Measurements from ENCODE around the gene KCNF1. TPM values are rescaled to one million over a fixed set of nuclear protein-coding genes. Genes with fewer than 3 reads are reported as not detected.

KCNF1 gene
- total and polyA plus RNA-seq, 10 of the 15 experiments (the other 5 are each of a cell fraction or from before 2014, with no cell fraction given): not detected

DNA sequence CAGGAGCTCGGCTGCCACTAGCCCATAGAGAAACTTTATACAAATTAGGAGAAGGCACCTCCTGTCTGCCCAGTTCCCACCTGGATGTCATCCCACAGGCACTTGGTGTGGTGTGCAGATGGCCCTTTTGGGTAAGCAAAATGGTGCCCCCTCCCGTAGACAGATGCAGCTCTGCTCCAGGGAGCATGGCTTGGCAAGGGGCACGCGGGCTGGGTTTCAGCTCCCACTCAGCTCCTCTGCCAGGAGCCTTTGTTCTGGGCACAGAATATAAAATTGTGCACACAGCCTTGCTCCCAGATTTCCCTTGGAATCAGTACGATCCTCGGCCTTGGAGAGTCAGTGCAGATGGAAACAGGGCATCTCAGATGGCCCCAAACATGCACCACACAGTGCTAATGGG is 20.3 kb upstream of the KCNF1 start (continued):
- TF ChIP-seq, protein P1, sequence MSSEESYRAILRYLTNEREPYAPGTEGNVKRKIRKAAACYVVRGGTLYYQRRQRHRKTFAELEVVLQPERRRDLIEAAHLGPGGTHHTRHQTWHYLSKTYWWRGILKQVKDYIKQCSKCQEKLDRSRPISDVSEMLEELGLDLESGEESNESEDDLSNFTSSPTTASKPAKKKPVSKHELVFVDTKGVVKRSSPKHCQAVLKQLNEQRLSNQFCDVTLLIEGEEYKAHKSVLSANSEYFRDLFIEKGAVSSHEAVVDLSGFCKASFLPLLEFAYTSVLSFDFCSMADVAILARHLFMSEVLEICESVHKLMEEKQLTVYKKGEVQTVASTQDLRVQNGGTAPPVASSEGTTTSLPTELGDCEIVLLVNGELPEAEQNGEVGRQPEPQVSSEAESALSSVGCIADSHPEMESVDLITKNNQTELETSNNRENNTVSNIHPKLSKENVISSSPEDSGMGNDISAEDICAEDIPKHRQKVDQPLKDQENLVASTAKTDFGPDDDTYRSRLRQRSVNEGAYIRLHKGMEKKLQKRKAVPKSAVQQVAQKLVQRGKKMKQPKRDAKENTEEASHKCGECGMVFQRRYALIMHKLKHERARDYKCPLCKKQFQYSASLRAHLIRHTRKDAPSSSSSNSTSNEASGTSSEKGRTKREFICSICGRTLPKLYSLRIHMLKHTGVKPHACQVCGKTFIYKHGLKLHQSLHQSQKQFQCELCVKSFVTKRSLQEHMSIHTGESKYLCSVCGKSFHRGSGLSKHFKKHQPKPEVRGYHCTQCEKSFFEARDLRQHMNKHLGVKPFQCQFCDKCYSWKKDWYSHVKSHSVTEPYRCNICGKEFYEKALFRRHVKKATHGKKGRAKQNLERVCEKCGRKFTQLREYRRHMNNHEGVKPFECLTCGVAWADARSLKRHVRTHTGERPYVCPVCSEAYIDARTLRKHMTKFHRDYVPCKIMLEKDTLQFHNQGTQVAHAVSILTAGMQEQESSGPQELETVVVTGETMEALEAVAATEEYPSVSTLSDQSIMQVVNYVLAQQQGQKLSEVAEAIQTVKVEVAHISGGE (CRISPR knock-in tag; IDR thresholded peaks at IDR 0.05): no peak
- no peak for TF ChIP-seq BHLHE40 (IDR thresholded peaks at IDR 0.05; ENCODE audit: borderline replicate concordance in 1 of 2, low read depth in 2 of 2, low read length in 1 of 2)

DNA sequence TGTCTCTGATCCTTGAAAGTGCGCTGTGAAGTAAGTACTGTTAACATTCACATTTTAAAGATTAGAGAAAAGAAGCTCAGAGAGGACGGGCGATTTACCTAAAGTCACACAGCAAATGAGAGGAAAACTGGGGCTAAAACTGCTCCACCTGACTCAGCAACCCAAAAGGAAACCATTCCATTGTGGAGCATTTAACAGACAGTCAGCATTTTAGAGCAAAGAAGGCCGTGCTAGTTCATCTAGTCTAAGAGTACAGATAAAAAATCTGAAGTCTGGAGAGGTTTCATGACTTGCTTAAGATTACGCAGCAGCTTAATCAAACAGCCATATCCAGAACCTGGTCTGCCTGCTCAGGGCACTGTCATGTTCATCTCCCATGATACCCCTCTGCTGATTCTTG is 19.9 kb upstream of the KCNF1 start:
- RAD21 ChIA-PET (ENCODE audit: unreplicated experiment): no interaction called here
- no peak overlapping the region for H3K4me3 ChIP-seq
- intact Hi-C loops (cut with micrococcal nuclease; ENCODE audit: unreplicated experiment) (no loop called here), in situ Hi-C loops (cut with MboI) (no loop called here)
- no peaks in the 10 kb centered on the region for H4K20me1 ChIP-seq (ENCODE audit: control insufficient read depth, insufficient read depth)
- WGBS (ENCODE audit: insufficient coverage, insufficient replicate concordance, low lambda C conversion rate, missing lambda C conversion rate): 52% methylated on average over 5 of the region's 5 CpGs
- CTCF ChIA-PET: interaction anchor here (0.9 kb wide), 1 partner anchor 57 kb away, joined by 3 read pairs; no protein-coding TSS in a partner anchor
- H3K79me2 ChIP-seq (ENCODE audit: control insufficient read depth, insufficient read depth, low read length): no peaks in the 10 kb centered on the region
- no peaks in the 10 kb centered on the region; the same call in 1 of the 3 replicates for H3K9me3 ChIP-seq (replicated peaks; ENCODE audit: control insufficient read depth, insufficient read depth, low read length)
- SMC1A ChIA-PET (ENCODE audit: uncharacterized antibody, unreplicated experiment): interaction anchor here (0.6 to 1.8 kb wide), 4 partner anchors 9 to 427 kb away, joined by 3 to 4 read pairs (median 3); no protein-coding TSS in a partner anchor
- TF ChIP-seq RELA (IDR thresholded peaks at IDR 0.05; ENCODE audit: borderline replicate concordance, partially characterized antibody) (no peak), NFIC (IDR thresholded peaks at IDR 0.05; ENCODE audit: low read depth, low read length) (no peak), CHD1 (IDR thresholded peaks at IDR 0.05; ENCODE audit: low read depth, low read length) (no peak)
- TF ChIP-seq, protein P2, sequence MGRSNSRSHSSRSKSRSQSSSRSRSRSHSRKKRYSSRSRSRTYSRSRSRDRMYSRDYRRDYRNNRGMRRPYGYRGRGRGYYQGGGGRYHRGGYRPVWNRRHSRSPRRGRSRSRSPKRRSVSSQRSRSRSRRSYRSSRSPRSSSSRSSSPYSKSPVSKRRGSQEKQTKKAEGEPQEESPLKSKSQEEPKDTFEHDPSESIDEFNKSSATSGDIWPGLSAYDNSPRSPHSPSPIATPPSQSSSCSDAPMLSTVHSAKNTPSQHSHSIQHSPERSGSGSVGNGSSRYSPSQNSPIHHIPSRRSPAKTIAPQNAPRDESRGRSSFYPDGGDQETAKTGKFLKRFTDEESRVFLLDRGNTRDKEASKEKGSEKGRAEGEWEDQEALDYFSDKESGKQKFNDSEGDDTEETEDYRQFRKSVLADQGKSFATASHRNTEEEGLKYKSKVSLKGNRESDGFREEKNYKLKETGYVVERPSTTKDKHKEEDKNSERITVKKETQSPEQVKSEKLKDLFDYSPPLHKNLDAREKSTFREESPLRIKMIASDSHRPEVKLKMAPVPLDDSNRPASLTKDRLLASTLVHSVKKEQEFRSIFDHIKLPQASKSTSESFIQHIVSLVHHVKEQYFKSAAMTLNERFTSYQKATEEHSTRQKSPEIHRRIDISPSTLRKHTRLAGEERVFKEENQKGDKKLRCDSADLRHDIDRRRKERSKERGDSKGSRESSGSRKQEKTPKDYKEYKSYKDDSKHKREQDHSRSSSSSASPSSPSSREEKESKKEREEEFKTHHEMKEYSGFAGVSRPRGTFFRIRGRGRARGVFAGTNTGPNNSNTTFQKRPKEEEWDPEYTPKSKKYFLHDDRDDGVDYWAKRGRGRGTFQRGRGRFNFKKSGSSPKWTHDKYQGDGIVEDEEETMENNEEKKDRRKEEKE (IDR thresholded peaks at IDR 0.05): no peak
- no peaks in the 10 kb centered on the region for H3K36me3 ChIP-seq (ENCODE audit: control insufficient read depth in 2 of 2, insufficient read depth in 2 of 2, low read length in 1 of 2)
- FAIRE-seq: no peak
- H3K4me1 ChIP-seq (ENCODE audit: control insufficient read depth, insufficient read depth, low read length): no peaks in the 10 kb centered on the region
- H3K27me3 ChIP-seq (replicated peaks in 1 of 2; ENCODE audit: control insufficient read depth in 2 of 2, insufficient read depth in 2 of 2, low read length in 1 of 2): peaks cover 4% of the 10 kb centered on the region in 2 experiments; a peak in 1 of 4 replicates
- BruUV-seq (replicated peaks): no TSS peak
- ATAC-seq: no peak
- H2AFZ ChIP-seq (ENCODE audit: control insufficient read depth, low read depth, low read length): no peak overlapping the region
- POLR2A ChIA-PET: no interaction called here
- no peak overlapping the region for H3K4me2 ChIP-seq (ENCODE audit: control insufficient read depth, insufficient read depth)
- no peak overlapping the region for H3K27ac ChIP-seq (ENCODE audit: control insufficient read depth, insufficient read depth)
- no peak overlapping the region for H3K9ac ChIP-seq (ENCODE audit: control insufficient read depth, insufficient read depth, low read length)
- DNase-seq (ENCODE audit: low read depth, low spot score): no peak
